Activated CD4-positive, CD25-positive, alpha-beta regulatory T cell treated with anti-CD3 and anti-CD28 coated beads, Interleukin-2, amount 50 U/mL, for 72 hours (primary cell): Measurements from ENCODE around the gene GRPR.
A peak's percentile ranks its signal among the peaks of the same experiment; 100 is the strongest.

Experiments
- DNase-seq: peaks from one replicate; pipeline ENCODE4 v3.0.0; 2021

The GRPR gene

GRCh38 chrX:16123222-16123786 is at the start of gene GRPR:
Gene GRPR (plus strand): TSS chrX:16123565. CDS start chrX:16123954, 389 bp downstream.
- DNase-seq, result peak; percentile 40

GRCh38 chrX:16075087-16075486 is 48.3 kb upstream of the GRPR start:
- no peak for DNase-seq

- DNase-seq, result no peak
Observed at GRCh38 chrX:16076834-16077233, 46.5 kb upstream of the GRPR start.

GRCh38 chrX:16077811-16078210 is 45.6 kb upstream of the GRPR start:
- DNase-seq, result no peak

GRCh38 chrX:16081357-16081756 is 42.0 kb upstream of the GRPR start:
- no peak for DNase-seq

GRCh38 chrX:16082470-16083085 is 40.8 kb upstream of the GRPR start:
- DNase-seq, result no peak

- no peak for DNase-seq
Observed at GRCh38 chrX:16087076-16087475, 36.3 kb upstream of the GRPR start.

- no peak for DNase-seq
Observed at GRCh38 chrX:16089086-16089485, 34.3 kb upstream of the GRPR start.

GRCh38 chrX:16096141-16096540 is 27.2 kb upstream of the GRPR start:
- no peak for DNase-seq

- DNase-seq, result no peak
Observed at GRCh38 chrX:16100673-16101072, 22.7 kb upstream of the GRPR start.

GRCh38 chrX:16101581-16101980 is 21.8 kb upstream of the GRPR start:
- no peak for DNase-seq

- no peak for DNase-seq
Observed at GRCh38 chrX:16103625-16104024, 19.7 kb upstream of the GRPR start.

GRCh38 chrX:16112428-16112827 is 10.9 kb upstream of the GRPR start:
- no peak for DNase-seq

GRCh38 chrX:16113978-16114565 is 9.3 kb upstream of the GRPR start:
- no peak for DNase-seq

GRCh38 chrX:16114611-16115010 is 8.8 kb upstream of the GRPR start:
- no peak for DNase-seq

- no peak for DNase-seq
Observed at GRCh38 chrX:16119353-16120220, 3.8 kb upstream of the GRPR start.

GRCh38 chrX:16120431-16120830 is 2.9 kb upstream of the GRPR start:
- no peak for DNase-seq

- DNase-seq, result no peak
Observed at GRCh38 chrX:16124201-16124600, 836 bp downstream of the GRPR start.

- no peak for DNase-seq
Observed at GRCh38 chrX:16125520-16126149, 2.3 kb downstream of the GRPR start.

GRCh38 chrX:16130707-16131106 is 7.3 kb downstream of the GRPR start:
- DNase-seq, result no peak

- DNase-seq, result no peak
Observed at GRCh38 chrX:16134936-16135335, 11.6 kb downstream of the GRPR start.

GRCh38 chrX:16136080-16136479 is 12.7 kb downstream of the GRPR start:
- no peak for DNase-seq

- DNase-seq, result no peak
Observed at GRCh38 chrX:16137416-16138107, 14.2 kb downstream of the GRPR start.
